Measurements from ENCODE around the gene ALG14. TPM values are rescaled to one million over a fixed set of nuclear protein-coding genes. Genes with fewer than 3 reads are reported as not detected.
"Not testable (repeated sequence)": the region's sequence is repeated elsewhere in the genome, so short reads cannot be mapped to it uniquely, and the experiment has no call there.

ALG14 gene
- total RNA-seq, 2 experiments from 2014 or later = 4.3 to 4.4 TPM

- Mint-ChIP-seq H3K27me3 (no peaks in the 10 kb centered on the region), H3K4me1 (ENCODE audit: low read depth) (no peaks in the 10 kb centered on the region), H3K36me3 (no peaks in the 10 kb centered on the region), H3K27ac (no peak overlapping the region), H3K4me3 (no peak overlapping the region), H3K9me3 (no peaks in the 10 kb centered on the region)
- intact Hi-C loops (cut with micrococcal nuclease) = loop anchor here (5.0 kb wide), 2 partner anchors 77 to 112 kb away; partner anchors contain the start of gene CNN3
- CTCF ChIA-PET = interaction anchor here (0.6 to 3.0 kb wide), 2 partner anchors 186 to 194 kb away, joined by 3 to 48 read pairs; partner anchors contain the start of gene RWDD3
- DNase-seq = no peak
- POLR2A ChIA-PET = no interaction called here
Measured at GRCh38 chr1:95039360-95040031, 33.3 kb downstream of the ALG14 start.

- Mint-ChIP-seq H3K4me1 (ENCODE audit: low read depth) (no peaks in the 10 kb centered on the region), H3K27ac (no peak overlapping the region), H3K4me3 (no peak overlapping the region), H3K36me3 (peaks cover 2% of the 10 kb centered on the region), H3K9me3 (no peaks in the 10 kb centered on the region), H3K27me3 (no peaks in the 10 kb centered on the region)
- ChIA-PET CTCF (no interaction called here), POLR2A (no interaction called here)
- no peak for DNase-seq
- intact Hi-C loops (cut with micrococcal nuclease) = no loop called here
Measured at GRCh38 chr1:95035536-95035935, 37.2 kb downstream of the ALG14 start.

GRCh38 chr1:95034506-95034905 lies 38.2 kb downstream of the ALG14 start:
- H3K27me3 Mint-ChIP-seq = no peaks in the 10 kb centered on the region
- no peak overlapping the region for H3K27ac Mint-ChIP-seq
- POLR2A ChIA-PET = no interaction called here
- H3K4me1 Mint-ChIP-seq (ENCODE audit: low read depth) = no peaks in the 10 kb centered on the region
- peaks cover 1% of the 10 kb centered on the region for H3K9me3 Mint-ChIP-seq
- intact Hi-C loops (cut with micrococcal nuclease) = no loop called here
- H3K4me3 Mint-ChIP-seq = no peak overlapping the region
- CTCF ChIA-PET = interaction anchor here (1.2 kb wide), 1 partner anchor 181 kb away, joined by 4 read pairs; no protein-coding TSS in a partner anchor
- H3K36me3 Mint-ChIP-seq = peaks cover 2% of the 10 kb centered on the region
- DNase-seq = no peak

GRCh38 chr1:95033843-95034242 lies 38.9 kb downstream of the ALG14 start:
- Mint-ChIP-seq H3K27me3 (no peaks in the 10 kb centered on the region), H3K9me3 (peaks cover 8% of the 10 kb centered on the region), H3K36me3 (peaks cover 5% of the 10 kb centered on the region), H3K4me1 (ENCODE audit: low read depth) (no peaks in the 10 kb centered on the region), H3K4me3 (no peak overlapping the region), H3K27ac (no peak overlapping the region)
- ChIA-PET CTCF (interaction anchor here (1.2 kb wide), 1 partner anchor 180 kb away, joined by 4 read pairs; no protein-coding TSS in a partner anchor), POLR2A (no interaction called here)
- no peak for DNase-seq
- intact Hi-C loops (cut with micrococcal nuclease) = no loop called here

GRCh38 chr1:95029532-95029931 lies 43.2 kb downstream of the ALG14 start:
- Mint-ChIP-seq H3K4me1 (ENCODE audit: low read depth) (no peaks in the 10 kb centered on the region), H3K36me3 (peaks cover 18% of the 10 kb centered on the region), H3K27me3 (no peaks in the 10 kb centered on the region), H3K27ac (no peak overlapping the region), H3K9me3 (peaks cover 8% of the 10 kb centered on the region), H3K4me3 (no peak overlapping the region)
- ChIA-PET CTCF (no interaction called here), POLR2A (no interaction called here)
- intact Hi-C loops (cut with micrococcal nuclease) = no loop called here
- DNase-seq = no peak

GRCh38 chr1:95028954-95029353 lies 43.8 kb downstream of the ALG14 start:
- H3K4me3 Mint-ChIP-seq = no peak overlapping the region
- H3K36me3 Mint-ChIP-seq = peaks cover 18% of the 10 kb centered on the region
- no peaks in the 10 kb centered on the region for H3K4me1 Mint-ChIP-seq (ENCODE audit: low read depth)
- CTCF ChIA-PET = interaction anchor here (0.7 to 0.8 kb wide), 2 partner anchors 14 to 175 kb away, joined by 3 to 4 read pairs; no protein-coding TSS in a partner anchor
- peak; percentile 12 for DNase-seq
- intact Hi-C loops (cut with micrococcal nuclease) = no loop called here
- POLR2A ChIA-PET = no interaction called here
- H3K9me3 Mint-ChIP-seq = peaks cover 8% of the 10 kb centered on the region
- H3K27ac Mint-ChIP-seq = no peak overlapping the region
- no peaks in the 10 kb centered on the region for H3K27me3 Mint-ChIP-seq

GRCh38 chr1:95027046-95027445 lies 45.7 kb downstream of the ALG14 start:
- Mint-ChIP-seq H3K9me3 (peaks cover 8% of the 10 kb centered on the region), H3K27ac (no peak overlapping the region), H3K4me1 (ENCODE audit: low read depth) (no peaks in the 10 kb centered on the region), H3K36me3 (peaks cover 18% of the 10 kb centered on the region), H3K27me3 (no peaks in the 10 kb centered on the region), H3K4me3 (no peak overlapping the region)
- ChIA-PET POLR2A (no interaction called here), CTCF (no interaction called here)
- intact Hi-C loops (cut with micrococcal nuclease) = no loop called here
- no peak for DNase-seq

GRCh38 chr1:95023399-95024043 lies 49.2 kb downstream of the ALG14 start:
- intact Hi-C loops (cut with micrococcal nuclease) = no loop called here

GRCh38 chr1:95022644-95022926 lies 50.2 kb downstream of the ALG14 start:
- H3K27ac Mint-ChIP-seq = no peak overlapping the region
- H3K4me3 Mint-ChIP-seq = no peak overlapping the region
- DNase-seq = no peak
- ChIA-PET CTCF (interaction anchor here (1.0 kb wide), 1 partner anchor 21 kb away, joined by 4 read pairs; no protein-coding TSS in a partner anchor), POLR2A (no interaction called here)
- intact Hi-C loops (cut with micrococcal nuclease) = no loop called here
- H3K27me3 Mint-ChIP-seq = no peaks in the 10 kb centered on the region
- H3K36me3 Mint-ChIP-seq = peaks cover 13% of the 10 kb centered on the region
- no peaks in the 10 kb centered on the region for H3K9me3 Mint-ChIP-seq
- no peaks in the 10 kb centered on the region for H3K4me1 Mint-ChIP-seq (ENCODE audit: low read depth)

More at GRCh38 chr1:95023399-95024043, 49.2 kb downstream of the ALG14 start:
- H3K27me3 Mint-ChIP-seq = no peaks in the 10 kb centered on the region
- ChIA-PET POLR2A (no interaction called here), CTCF (interaction anchor here (1.1 kb wide), 1 partner anchor 20 kb away, joined by 4 read pairs; no protein-coding TSS in a partner anchor)
- H3K9me3 Mint-ChIP-seq = no peaks in the 10 kb centered on the region
- DNase-seq = no peak
- H3K27ac Mint-ChIP-seq = no peak overlapping the region
- H3K4me3 Mint-ChIP-seq = no peak overlapping the region
- no peaks in the 10 kb centered on the region for H3K4me1 Mint-ChIP-seq (ENCODE audit: low read depth)
- H3K36me3 Mint-ChIP-seq = peaks cover 13% of the 10 kb centered on the region

GRCh38 chr1:95021805-95022643 lies 50.7 kb downstream of the ALG14 start:
- no peak for DNase-seq
- H3K27ac Mint-ChIP-seq = no peak overlapping the region
- POLR2A ChIA-PET = no interaction called here
- peaks cover 13% of the 10 kb centered on the region for H3K36me3 Mint-ChIP-seq
- no peaks in the 10 kb centered on the region for H3K27me3 Mint-ChIP-seq
- CTCF ChIA-PET = interaction anchor here (1.0 kb wide), 1 partner anchor 21 kb away, joined by 4 read pairs; no protein-coding TSS in a partner anchor
- no peak overlapping the region for H3K4me3 Mint-ChIP-seq
- intact Hi-C loops (cut with micrococcal nuclease) = no loop called here
- no peaks in the 10 kb centered on the region for H3K9me3 Mint-ChIP-seq
- H3K4me1 Mint-ChIP-seq (ENCODE audit: low read depth) = no peaks in the 10 kb centered on the region

- Mint-ChIP-seq H3K4me3 (no peak overlapping the region), H3K36me3 (peaks cover 4% of the 10 kb centered on the region), H3K27me3 (no peaks in the 10 kb centered on the region), H3K9me3 (no peaks in the 10 kb centered on the region), H3K4me1 (ENCODE audit: low read depth) (no peaks in the 10 kb centered on the region), H3K27ac (no peak overlapping the region)
- ChIA-PET CTCF (no interaction called here), POLR2A (no interaction called here)
- intact Hi-C loops (cut with micrococcal nuclease) = no loop called here
- DNase-seq = no peak
Measured at GRCh38 chr1:95021119-95021518, 51.6 kb downstream of the ALG14 start.

- POLR2A ChIA-PET; intact Hi-C loops (cut with micrococcal nuclease); H3K27me3 Mint-ChIP-seq; H3K4me3 Mint-ChIP-seq; H3K27ac Mint-ChIP-seq; H3K4me1 Mint-ChIP-seq (ENCODE audit: low read depth); H3K36me3 Mint-ChIP-seq; DNase-seq; H3K9me3 Mint-ChIP-seq: not testable (repeated sequence)
- CTCF ChIA-PET = interaction anchor here (2.1 kb wide), 1 partner anchor 24 kb away, joined by 8 read pairs; no protein-coding TSS in a partner anchor
Measured at GRCh38 chr1:95019466-95019865, 53.3 kb downstream of the ALG14 start.
